AG10803 (cell line): ENCODE measurements around the gene WDFY4.
A peak's percentile ranks its signal among the peaks of the same experiment; 100 is the strongest.

Experiments used
- DNase-seq: peaks from one replicate; pipeline ENCODE4 v3.0.0; 2010; ENCODE audit warnings: low read depth
- H3K4me3 ChIP-seq: 2 replicates; pipeline ENCODE4 v1.5.1; 2011; ENCODE audit warnings: mild to moderate bottlenecking, low read length, control low read depth
- CTCF ChIP-seq: conservative IDR thresholded peaks from 2 replicates; pipeline ENCODE4 v1.5.1; 2011; ENCODE audit warnings: mild to moderate bottlenecking, low read length, control low read depth, inconsistent platforms

Gene WDFY4

GRCh38 chr10:48655411-48656240, 29.0 kb upstream of the WDFY4 start:
- peak; percentile 67 for DNase-seq
- peak overlapping the region; percentile 62 for H3K4me3 ChIP-seq
- TF ChIP-seq CTCF: no peak

GRCh38 chr10:48656241-48656913, 28.3 kb upstream of the WDFY4 start:
- DNase-seq: peak; percentile 88
- peak; percentile 71 for TF ChIP-seq CTCF

GRCh38 chr10:48656914-48657305, 27.8 kb upstream of the WDFY4 start:
- no peak for DNase-seq
- TF ChIP-seq CTCF: no peak
- H3K4me3 ChIP-seq: peak overlapping the region; percentile 60

More at GRCh38 chr10:48656241-48656913, 28.3 kb upstream of the WDFY4 start:
- peak overlapping the region; percentile 62 for H3K4me3 ChIP-seq

GRCh38 chr10:48657416-48657815, 27.3 kb upstream of the WDFY4 start:
- no peak overlapping the region for H3K4me3 ChIP-seq
- DNase-seq: no peak
- TF ChIP-seq CTCF: no peak

- DNase-seq: peak; percentile 45
- no peak overlapping the region for H3K4me3 ChIP-seq
- TF ChIP-seq CTCF: peak; percentile 96
Measured at GRCh38 chr10:48658243-48658974, 26.3 kb upstream of the WDFY4 start.

- no peak for DNase-seq
- TF ChIP-seq CTCF: no peak
- H3K4me3 ChIP-seq: no peak overlapping the region
Measured at GRCh38 chr10:48658975-48659269, 25.8 kb upstream of the WDFY4 start.
